CD8-positive, alpha-beta memory T cell (primary cell): ENCODE data around the gene INSL3. TPM values are rescaled to one million over a fixed set of nuclear protein-coding genes. Genes with fewer than 3 reads are reported as not detected.

ENCODE experiments used
- CTCF ChIA-PET: fragments of 350-600 bp; sonication (Branson Sonifier 250); formaldehyde crosslinking; loops from one replicate; lab custom pipeline; 2021; ENCODE audit warnings: antibody characterized with exemption; lab: Charles Lee
- POLR2A ChIA-PET: fragments of 350-600 bp; sonication (Branson Sonifier 250); formaldehyde crosslinking; loops from one replicate; lab custom pipeline; 2021; ENCODE audit warnings: antibody characterized with exemption; lab: Charles Lee
- DNase-seq, 5 donors: peaks; one replicate each; pipeline versions ENCODE4 v3.0.0 to v3.0.0-alpha.2; 2020 to 2022; ENCODE audit warnings: mixed read lengths in 1 of 5
- H3K27ac ChIP-seq: one replicate; pipeline ENCODE4 v1.7.0; 2013; ENCODE audit warnings: low read depth, mild to moderate bottlenecking, low read length, moderate library complexity
- H3K27me3 ChIP-seq: 2 replicates; pipeline ENCODE4 v1.7.0; 2013; ENCODE audit warnings: low read length, mild to moderate bottlenecking; ENCODE audit not compliant: insufficient read depth, poor library complexity, severe bottlenecking
- H3K36me3 ChIP-seq: 2 replicates; pipeline ENCODE4 v1.7.0; 2013; ENCODE audit warnings: mild to moderate bottlenecking, low read length, moderate library complexity; ENCODE audit not compliant: insufficient read depth
- H3K4me1 ChIP-seq: 2 replicates; pipeline ENCODE4 v1.7.0; 2013; ENCODE audit warnings: mild to moderate bottlenecking, low read length, moderate library complexity; ENCODE audit not compliant: insufficient read depth
- H3K4me3 ChIP-seq: 2 replicates; pipeline ENCODE4 v1.7.0; 2013; ENCODE audit warnings: mild to moderate bottlenecking, low read length
- H3K9me3 ChIP-seq: 2 replicates; pipeline ENCODE4 v1.7.0; 2013; ENCODE audit warnings: mild to moderate bottlenecking, low read length
- H3K27ac Mint-ChIP-seq, 8 donors: one replicate each; pipeline ENCODE4 v1.8.0; 2020 to 2021; ENCODE audit warnings: mixed read lengths in 8 of 8, mild to moderate bottlenecking in 6 of 8, inconsistent platforms in 3 of 8, moderate library complexity in 3 of 8
- H3K27me3 Mint-ChIP-seq, 2 donors: one replicate each; pipeline ENCODE4 v1.8.0; 2020 to 2021; ENCODE audit warnings: mixed read lengths in 2 of 2, mild to moderate bottlenecking in 1 of 2, moderate library complexity in 1 of 2
- H3K36me3 Mint-ChIP-seq, 3 donors: one replicate each; pipeline ENCODE4 v1.8.0; 2020 to 2021; ENCODE audit warnings: mixed read lengths in 3 of 3, inconsistent platforms in 1 of 3, mild to moderate bottlenecking in 1 of 3
- H3K4me1 Mint-ChIP-seq, 3 donors: one replicate each; pipeline ENCODE4 v1.8.0; 2020 to 2021; ENCODE audit warnings: mixed read lengths in 3 of 3, inconsistent platforms in 1 of 3, mild to moderate bottlenecking in 1 of 3
- H3K4me3 Mint-ChIP-seq, 7 donors: one replicate each; pipeline ENCODE4 v1.8.0; 2020 to 2021; ENCODE audit warnings: mixed read lengths in 7 of 7, mild to moderate bottlenecking in 6 of 7, moderate library complexity in 4 of 7, inconsistent platforms in 2 of 7
- H3K9me3 Mint-ChIP-seq, 5 donors: one replicate each; pipeline ENCODE4 v1.8.0; 2020 to 2022; ENCODE audit warnings: mixed read lengths in 5 of 5, mild to moderate bottlenecking in 3 of 5, moderate library complexity in 2 of 5, inconsistent platforms in 1 of 5
- polyA plus RNA-seq: library from polyadenylated mRNA; unstranded; fragments of 300-500 nt; fragmentation: Illumina TruSeq; gene quantifications from one replicate; pipeline ENCODE4 v1.2.3, GENCODE V29; 2021
- total RNA-seq, 2 experiments: library from RNA; stranded (reverse); gene quantifications; one replicate each; pipeline ENCODE4 v1.2.3, GENCODE V29; 2021

INSL3 gene
- total and polyA plus RNA-seq, 3 experiments from 2014 or later, result 1.8 to 2.9 (median 2.6) TPM

DNA sequence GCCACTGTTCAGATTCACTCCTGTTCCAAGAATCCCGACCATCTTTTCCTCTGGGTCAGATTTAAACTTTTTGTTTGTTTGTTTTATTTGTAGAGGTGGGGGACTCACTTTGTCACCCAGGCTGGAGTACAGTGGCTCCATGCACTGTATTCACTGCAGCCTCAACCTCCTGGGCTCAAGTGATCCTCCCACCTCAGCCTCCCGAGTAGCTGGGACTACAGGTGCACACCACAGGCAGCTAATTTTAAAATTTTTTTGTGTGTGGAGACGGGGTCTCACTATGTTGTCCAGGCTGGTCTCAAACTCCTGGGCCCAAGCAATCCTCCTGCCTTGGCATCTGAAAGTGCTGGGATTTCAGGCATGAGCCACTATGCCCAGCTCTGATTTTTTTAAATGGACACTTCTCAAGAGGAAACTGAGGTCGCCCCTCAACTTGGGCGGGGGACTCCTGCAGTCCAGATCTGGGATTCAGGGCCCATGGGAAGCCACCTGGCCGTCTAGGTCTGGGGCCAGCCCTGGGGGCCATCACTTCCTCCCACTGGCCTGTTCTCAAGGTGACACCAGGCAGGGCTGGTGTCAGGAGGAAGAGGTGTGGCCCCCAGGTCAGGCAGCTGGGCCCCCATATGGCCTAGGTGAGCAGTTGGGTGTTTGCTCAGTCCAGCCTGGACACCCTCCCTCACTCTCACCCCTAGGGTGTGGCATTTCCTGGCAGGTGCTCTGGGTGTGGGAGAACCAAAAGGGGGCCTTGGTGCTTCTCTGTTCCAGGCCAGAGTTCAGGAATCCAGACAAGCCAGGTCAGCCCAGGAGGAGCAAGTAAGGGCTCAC is 25.1 kb downstream of the INSL3 start:
- H3K27ac Mint-ChIP-seq, result no peak overlapping the region
- Histone ChIP-seq H3K27me3 (no peaks in the 10 kb centered on the region), H3K27ac (no peak overlapping the region), H3K36me3 (no peaks in the 10 kb centered on the region), H3K4me1 (peaks cover 41% of the 10 kb centered on the region), H3K4me3 (no peak overlapping the region), H3K9me3 (no peaks in the 10 kb centered on the region)
- H3K36me3 Mint-ChIP-seq, result no peaks in the 10 kb centered on the region
- CTCF ChIA-PET, result interaction anchor here (1.2 to 1.4 kb wide), 2 partner anchors 12 to 13 kb away, joined by 3 read pairs; no protein-coding TSS in a partner anchor
- POLR2A ChIA-PET, result interaction anchor here (1.1 kb wide), 1 partner anchor 54 kb away, joined by 3 read pairs; no protein-coding TSS in a partner anchor
- peaks cover 26 to 44% (median 27%) of the 10 kb centered on the region in 3 donors for H3K4me1 Mint-ChIP-seq
- H3K9me3 Mint-ChIP-seq, result no peaks in the 10 kb centered on the region
- peaks cover 0 to 11% of the 10 kb centered on the region in 2 donors for H3K27me3 Mint-ChIP-seq
- peak overlapping the region in 3 of 7 donors; percentile 3 to 37 (median 36) for H3K4me3 Mint-ChIP-seq
- no peak for DNase-seq

DNA sequence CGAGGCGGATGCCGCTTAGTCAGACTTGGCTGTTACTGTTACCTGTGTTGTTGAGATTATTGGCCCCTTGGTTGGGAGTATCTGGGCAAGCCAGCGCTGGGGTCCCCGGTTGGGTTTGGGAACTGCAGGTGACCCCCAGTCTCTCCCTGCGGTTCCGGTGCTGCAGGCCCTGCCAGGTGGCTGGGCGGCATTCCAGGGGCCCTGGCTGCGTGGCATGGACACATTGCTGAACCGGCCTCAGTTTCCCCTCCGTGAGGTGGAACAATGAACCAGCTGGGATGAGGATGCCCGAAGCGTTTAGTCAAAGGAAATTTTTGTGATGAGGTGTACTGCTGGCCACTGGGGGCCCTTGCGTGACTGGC is 25.8 kb downstream of the INSL3 start:
- Mint-ChIP-seq H3K4me1 (peaks cover 28 to 49% (median 30%) of the 10 kb centered on the region in 3 donors), H3K4me3 (peak overlapping the region in 1 of 7 donors; percentile 54), H3K36me3 (no peaks in the 10 kb centered on the region), H3K27me3 (peaks cover 0 to 11% of the 10 kb centered on the region in 2 donors), H3K9me3 (no peaks in the 10 kb centered on the region), H3K27ac (no peak overlapping the region)
- H3K27me3 ChIP-seq, result no peaks in the 10 kb centered on the region
- CTCF ChIA-PET, result interaction anchor here (1.4 to 1.5 kb wide), 2 partner anchors 12 to 64 kb away, joined by 3 to 6 read pairs; partner anchors contain the start of gene RPL18A
- peaks cover 42% of the 10 kb centered on the region for H3K4me1 ChIP-seq
- H3K4me3 ChIP-seq, result peak overlapping the region; percentile 11
- POLR2A ChIA-PET, result no interaction called here
- no peaks in the 10 kb centered on the region for H3K36me3 ChIP-seq
- no peak overlapping the region for H3K27ac ChIP-seq
- no peak for DNase-seq
- H3K9me3 ChIP-seq, result no peaks in the 10 kb centered on the region

DNA sequence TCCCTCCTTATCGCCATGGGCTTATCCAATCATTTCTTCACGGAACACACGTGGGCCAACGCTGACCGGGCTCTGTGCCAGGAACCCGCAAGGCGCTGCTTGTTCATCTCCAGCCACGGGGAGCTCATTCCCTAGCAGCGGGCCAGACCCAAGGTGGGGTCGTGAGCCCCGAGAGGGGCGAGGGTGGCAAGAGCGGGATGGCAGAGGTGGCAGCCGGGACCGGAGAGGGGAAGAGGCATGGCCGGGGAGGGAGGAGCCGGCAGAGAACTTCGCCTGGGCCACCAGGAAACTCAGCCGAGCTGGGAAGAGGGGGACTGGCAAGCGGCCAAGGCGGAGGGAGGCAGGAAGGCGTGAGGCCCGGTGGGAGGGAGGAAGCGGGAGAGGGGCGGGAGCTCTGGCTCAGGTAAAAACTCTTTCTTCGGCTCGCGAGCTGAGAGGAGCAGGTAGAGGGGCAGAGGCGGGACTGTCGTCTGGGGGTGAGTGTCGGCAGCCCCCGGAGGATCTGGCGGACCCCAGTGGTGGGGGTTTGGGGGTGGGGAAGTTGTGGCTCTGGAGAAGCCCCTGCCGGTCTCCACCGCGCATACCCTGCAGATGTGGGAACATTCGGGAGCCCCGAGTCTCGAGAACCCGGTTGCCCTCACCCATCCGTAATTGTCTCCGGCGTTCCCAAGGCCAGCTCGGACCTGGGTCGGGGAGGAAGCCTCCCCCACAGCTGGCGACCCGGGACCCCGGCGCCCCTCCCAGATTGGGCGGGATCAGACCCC is 26.4 kb downstream of the INSL3 start, which contains the start of gene B3GNT3:
Gene B3GNT3, plus strand, starts transcription at position 408 of the 764 bp plus-strand sequence. CDS start 12,670 bp downstream, outside the sequence.
- peaks cover 47% of the 10 kb centered on the region for H3K4me1 ChIP-seq
- peak in 2 of 5 donors; percentile 17 to 31 for DNase-seq
- peak within 1 kb of the TSS; percentile 11 for H3K4me3 ChIP-seq
- Mint-ChIP-seq H3K4me1 (peaks cover 33 to 55% (median 36%) of the 10 kb centered on the region in 3 donors), H3K9me3 (no peaks in the 10 kb centered on the region), H3K27ac (peak within 1 kb of the TSS in 2 of 8 donors; percentile 12 to 19), H3K27me3 (peaks cover 0 to 11% of the 10 kb centered on the region in 2 donors), H3K36me3 (no peaks in the 10 kb centered on the region), H3K4me3 (peak within 1 kb of the TSS in 6 of 7 donors; percentile 41 to 81 (median 48))
- H3K9me3 ChIP-seq, result no peaks in the 10 kb centered on the region
- H3K27me3 ChIP-seq, result no peaks in the 10 kb centered on the region
- H3K27ac ChIP-seq, result no peak within 1 kb of the TSS
- ChIA-PET POLR2A (interaction anchor here (0.6 kb wide), 1 partner anchor 152 kb away, joined by 4 read pairs; no protein-coding TSS in a partner anchor), CTCF (interaction anchor here (1.4 to 1.5 kb wide), 2 partner anchors 11 to 64 kb away, joined by 3 to 6 read pairs; partner anchors contain the start of gene RPL18A)
- H3K36me3 ChIP-seq, result no peaks in the 10 kb centered on the region

DNA sequence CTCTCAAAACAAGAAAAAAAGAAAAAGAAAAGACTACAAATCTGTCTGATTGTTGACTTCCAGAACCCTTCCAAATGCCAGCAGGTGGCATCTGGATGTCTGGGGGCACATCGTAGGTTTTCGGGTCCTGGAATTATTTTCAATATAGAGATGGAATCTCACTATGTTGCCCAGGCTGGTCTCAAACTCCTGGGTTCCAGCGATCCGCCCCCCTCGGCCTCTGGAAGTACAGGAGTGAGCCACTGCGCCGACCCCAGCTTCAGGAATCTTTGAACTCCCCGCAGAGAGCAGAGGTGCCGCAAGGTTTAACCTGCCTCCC is 26.9 kb downstream of the INSL3 start:
- H3K27ac Mint-ChIP-seq, result peak overlapping the region in 1 of 8 donors; percentile 12
- CTCF ChIA-PET, result interaction anchor here (1.5 kb wide), 1 partner anchor 65 kb away, joined by 6 read pairs; the partner anchor contains the start of gene RPL18A

DNA sequence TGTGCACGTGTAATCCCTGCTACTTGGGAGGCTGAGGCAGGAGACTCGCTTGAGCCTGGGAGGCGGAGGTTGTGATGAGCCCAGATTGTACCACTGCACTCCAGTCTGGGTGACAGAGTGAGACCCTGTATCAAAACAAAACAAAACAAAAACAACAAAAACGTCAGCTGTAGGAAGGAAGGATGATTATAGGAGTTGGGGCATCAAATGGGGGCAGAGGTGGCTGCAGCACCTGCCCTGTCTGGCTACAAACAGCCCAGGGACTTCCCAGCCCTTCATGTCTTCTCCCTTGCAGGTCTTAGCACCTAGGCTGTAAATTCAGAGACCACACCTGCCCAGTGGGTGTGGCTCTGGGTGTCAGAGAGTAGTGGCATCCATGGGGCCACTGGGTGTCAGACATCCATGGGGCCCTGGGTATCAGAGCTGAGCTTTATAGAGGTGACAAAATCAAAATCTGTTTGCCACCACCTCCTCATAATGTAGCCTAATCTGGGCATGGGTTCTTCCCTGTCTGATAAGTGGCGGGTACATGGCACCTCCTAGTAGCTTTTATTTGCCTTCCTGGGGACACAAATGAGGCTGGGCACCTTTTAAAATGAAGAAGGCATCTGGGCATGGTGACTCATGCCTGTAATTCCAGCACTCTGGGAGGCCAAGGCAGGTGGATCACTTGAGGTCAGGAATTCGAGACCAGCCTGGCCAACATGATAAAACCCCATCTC is 31.1 kb downstream of the INSL3 start:
- peaks cover 4 to 25% (median 6%) of the 10 kb centered on the region in 3 donors for H3K36me3 Mint-ChIP-seq

More for the DNA sequence above, 26.9 kb downstream of the INSL3 start:
- H3K36me3 Mint-ChIP-seq, result peaks cover 0 to 2% (median 0%) of the 10 kb centered on the region in 3 donors
- POLR2A ChIA-PET, result interaction anchor here (0.6 kb wide), 1 partner anchor 153 kb away, joined by 4 read pairs; no protein-coding TSS in a partner anchor
- Histone ChIP-seq H3K4me3 (no peak overlapping the region), H3K36me3 (no peaks in the 10 kb centered on the region), H3K27me3 (no peaks in the 10 kb centered on the region), H3K9me3 (no peaks in the 10 kb centered on the region), H3K27ac (no peak overlapping the region), H3K4me1 (peaks cover 47% of the 10 kb centered on the region)
- no peaks in the 10 kb centered on the region for H3K9me3 Mint-ChIP-seq
- H3K27me3 Mint-ChIP-seq, result peaks cover 0 to 11% of the 10 kb centered on the region in 2 donors
- peak overlapping the region in 5 of 7 donors; percentile 41 to 54 (median 47) for H3K4me3 Mint-ChIP-seq
- no peak for DNase-seq
- H3K4me1 Mint-ChIP-seq, result peaks cover 35 to 57% (median 36%) of the 10 kb centered on the region in 3 donors

DNA sequence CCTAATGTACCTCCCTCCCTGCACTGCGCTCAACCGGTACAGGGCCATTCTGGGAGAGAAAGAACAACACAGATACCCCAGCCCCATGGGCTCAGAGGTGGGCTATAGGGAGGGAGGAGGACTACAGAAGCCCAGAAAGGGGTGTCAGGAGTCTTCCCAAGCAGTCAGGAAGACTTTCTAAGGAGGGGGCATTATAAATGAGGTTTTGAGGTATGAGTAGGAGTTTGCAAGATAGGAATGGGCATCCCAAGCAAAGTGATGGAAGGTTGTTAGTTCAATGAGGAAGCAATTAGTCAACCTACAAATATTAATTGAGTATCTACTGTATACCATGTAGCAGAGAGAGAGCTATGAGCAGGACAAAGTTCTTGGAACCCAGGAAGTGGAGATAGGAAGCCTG is 32.7 kb downstream of the INSL3 start:
- H3K4me1 Mint-ChIP-seq, result peaks cover 18 to 34% (median 31%) of the 10 kb centered on the region in 3 donors
- H3K27ac Mint-ChIP-seq, result peak overlapping the region in 2 of 8 donors; percentile 56 to 64
- H3K27me3 Mint-ChIP-seq, result no peaks in the 10 kb centered on the region
- H3K4me3 ChIP-seq, result no peak overlapping the region
- no peak overlapping the region for H3K4me3 Mint-ChIP-seq
- H3K36me3 Mint-ChIP-seq, result peaks cover 12 to 38% (median 12%) of the 10 kb centered on the region in 3 donors
- no peaks in the 10 kb centered on the region for H3K27me3 ChIP-seq
- peaks cover 27% of the 10 kb centered on the region for H3K4me1 ChIP-seq
- no peak overlapping the region for H3K27ac ChIP-seq
- DNase-seq, result no peak
- ChIA-PET POLR2A (no interaction called here), CTCF (no interaction called here)
- H3K9me3 ChIP-seq, result no peaks in the 10 kb centered on the region
- H3K36me3 ChIP-seq, result peaks cover 7% of the 10 kb centered on the region
- no peaks in the 10 kb centered on the region for H3K9me3 Mint-ChIP-seq

More for the DNA sequence above, 31.1 kb downstream of the INSL3 start:
- no peaks in the 10 kb centered on the region for H3K9me3 ChIP-seq
- H3K4me3 ChIP-seq, result no peak overlapping the region
- DNase-seq, result no peak
- H3K36me3 ChIP-seq, result no peaks in the 10 kb centered on the region
- peak overlapping the region in 7 of 8 donors; percentile 7 to 78 (median 73) for H3K27ac Mint-ChIP-seq
- ChIA-PET CTCF (interaction anchor here (1.0 kb wide), 1 partner anchor 69 kb away, joined by 3 read pairs; the partner anchor contains the start of gene RPL18A), POLR2A (no interaction called here)
- H3K27me3 ChIP-seq, result no peaks in the 10 kb centered on the region
- no peaks in the 10 kb centered on the region for H3K9me3 Mint-ChIP-seq
- peak overlapping the region in 1 of 7 donors; percentile 74 for H3K4me3 Mint-ChIP-seq
- no peak overlapping the region for H3K27ac ChIP-seq
- peaks cover 26% of the 10 kb centered on the region for H3K4me1 ChIP-seq
- peaks cover 24 to 41% (median 36%) of the 10 kb centered on the region in 3 donors for H3K4me1 Mint-ChIP-seq
- H3K27me3 Mint-ChIP-seq, result peaks cover 0 to 3% of the 10 kb centered on the region in 2 donors

DNA sequence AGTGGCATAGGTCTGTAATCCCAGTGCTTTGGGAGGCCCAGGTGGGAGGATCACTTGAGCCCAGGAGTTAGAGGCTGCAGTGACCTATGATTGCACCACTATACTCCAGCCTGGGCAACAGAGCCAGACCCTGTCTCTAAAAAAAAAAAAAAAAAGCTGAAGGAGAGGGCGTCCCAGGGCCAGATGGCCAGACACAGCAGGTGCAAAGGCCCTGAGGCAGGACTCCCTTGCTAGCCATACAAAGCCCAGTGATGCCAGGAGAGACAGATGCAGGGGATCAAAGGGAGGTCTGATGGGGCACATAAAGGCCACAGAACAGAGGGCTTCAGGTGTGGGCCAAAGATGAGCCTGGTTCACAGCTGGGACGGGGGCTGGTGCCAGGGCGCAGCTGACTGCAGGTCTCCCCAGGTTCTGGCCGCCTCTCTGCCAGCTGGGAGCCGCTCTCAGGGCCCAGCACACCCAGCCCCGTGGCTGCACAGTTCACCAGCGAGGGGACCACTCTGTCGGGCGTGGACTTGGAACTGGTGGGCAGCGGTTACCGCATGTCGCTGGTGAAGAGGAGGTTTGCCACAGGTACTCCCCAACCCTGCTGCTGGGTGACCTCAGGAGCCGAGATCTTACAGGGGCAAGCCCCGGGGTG is 33.9 kb downstream of the INSL3 start:
- POLR2A ChIA-PET, result no interaction called here

More for the DNA sequence above, 33.9 kb downstream of the INSL3 start:
- Mint-ChIP-seq H3K9me3 (no peaks in the 10 kb centered on the region), H3K36me3 (peaks cover 12 to 48% (median 15%) of the 10 kb centered on the region in 3 donors), H3K27me3 (no peaks in the 10 kb centered on the region), H3K27ac (peak overlapping the region in 1 of 8 donors; percentile 10), H3K4me3 (no peak overlapping the region), H3K4me1 (peaks cover 17 to 30% (median 29%) of the 10 kb centered on the region in 3 donors)
- Histone ChIP-seq H3K27ac (no peak overlapping the region), H3K4me1 (peaks cover 23% of the 10 kb centered on the region), H3K36me3 (peaks cover 13% of the 10 kb centered on the region), H3K4me3 (no peak overlapping the region), H3K9me3 (no peaks in the 10 kb centered on the region), H3K27me3 (no peaks in the 10 kb centered on the region)
- no peak for DNase-seq
- CTCF ChIA-PET, result interaction anchor here (0.6 to 1.1 kb wide), 3 partner anchors 19 to 72 kb away, joined by 3 to 4 read pairs (median 4); no protein-coding TSS in a partner anchor
